ENCODE data around the gene UBD. TPM values are rescaled to one million over a fixed set of nuclear protein-coding genes. Genes with fewer than 3 reads are reported as not detected.

The UBD gene
- total RNA-seq, 1 donor from 2014 or later, result 1.00 TPM

DNA sequence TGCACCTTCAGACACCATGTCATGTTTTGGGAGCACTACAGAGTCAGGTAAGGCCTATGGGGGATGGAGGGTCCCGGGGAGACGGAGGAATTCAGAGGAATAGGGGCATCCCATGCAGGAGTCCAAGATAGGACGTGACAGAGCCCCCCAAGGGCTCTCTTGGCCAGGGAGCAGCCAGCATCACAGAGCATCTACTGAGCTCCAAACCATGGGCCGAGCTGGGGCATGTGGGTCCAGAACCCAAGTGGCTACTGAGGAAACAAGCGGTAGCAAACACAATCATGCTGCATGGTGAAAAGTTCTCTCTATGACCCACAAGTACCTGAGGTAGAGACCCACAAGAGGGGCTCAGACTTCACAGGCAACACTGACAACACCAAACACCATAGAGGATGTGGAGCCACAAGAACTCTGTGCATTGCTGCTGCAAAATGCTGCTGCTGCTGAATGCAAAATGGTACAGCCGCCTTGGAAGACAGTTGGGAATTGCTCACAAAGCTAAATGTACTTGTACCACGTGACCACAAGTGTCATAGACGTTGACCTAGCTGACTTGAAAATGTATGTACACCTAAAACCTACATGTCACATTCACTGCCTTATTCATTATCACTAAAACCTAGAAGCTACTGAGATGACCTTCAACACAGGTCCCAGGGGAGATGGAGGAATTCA, 38.4 kb downstream of the UBD start:
- ATAC-seq, result no peak

- no peak for ATAC-seq
Measured at GRCh38 chr6:29520232-29520631, 39.3 kb downstream of the UBD start.

DNA sequence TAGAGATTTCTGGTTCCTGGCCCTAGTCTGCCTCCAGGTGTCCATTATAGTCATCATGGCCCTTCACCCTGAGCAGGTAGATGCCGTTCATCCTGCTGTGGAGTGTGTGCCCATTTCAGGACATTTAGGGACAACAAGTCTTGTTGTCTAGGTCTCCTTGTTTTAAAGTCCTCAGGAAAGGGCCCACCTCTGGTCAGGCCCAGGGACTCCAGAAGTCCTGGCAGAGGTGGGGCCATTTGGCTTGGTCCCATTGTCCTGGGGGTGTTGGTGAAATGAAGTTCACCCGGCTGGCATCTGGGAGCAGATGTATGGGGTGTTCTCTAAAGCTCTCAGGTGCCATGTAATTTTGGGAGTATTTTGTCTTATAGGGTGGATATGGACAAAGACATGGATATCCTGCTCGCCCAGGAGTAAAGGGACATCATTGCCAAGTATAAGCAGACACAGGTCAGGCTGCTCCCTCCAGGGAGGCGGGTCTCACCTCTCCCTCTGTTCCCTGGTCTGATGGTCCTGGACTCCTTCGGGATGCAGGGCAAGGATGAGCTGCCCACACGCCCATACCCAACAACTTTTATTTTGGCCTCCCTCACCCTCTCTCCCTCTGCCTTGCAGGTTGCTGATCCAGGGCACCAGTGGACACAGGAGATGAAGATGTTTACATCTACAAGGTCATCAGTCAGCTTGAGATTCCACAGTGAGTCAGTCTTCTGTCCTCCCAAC, 40.1 kb downstream of the UBD start:
- no peak for ATAC-seq

- ATAC-seq, result no peak
Measured at GRCh38 chr6:29517728-29518440, 41.6 kb downstream of the UBD start.

- ATAC-seq, result no peak
Measured at GRCh38 chr6:29517245-29517644, 42.3 kb downstream of the UBD start.

GRCh38 chr6:29516108-29516507, 43.4 kb downstream of the UBD start:
- ATAC-seq, result peak; percentile 89

DNA sequence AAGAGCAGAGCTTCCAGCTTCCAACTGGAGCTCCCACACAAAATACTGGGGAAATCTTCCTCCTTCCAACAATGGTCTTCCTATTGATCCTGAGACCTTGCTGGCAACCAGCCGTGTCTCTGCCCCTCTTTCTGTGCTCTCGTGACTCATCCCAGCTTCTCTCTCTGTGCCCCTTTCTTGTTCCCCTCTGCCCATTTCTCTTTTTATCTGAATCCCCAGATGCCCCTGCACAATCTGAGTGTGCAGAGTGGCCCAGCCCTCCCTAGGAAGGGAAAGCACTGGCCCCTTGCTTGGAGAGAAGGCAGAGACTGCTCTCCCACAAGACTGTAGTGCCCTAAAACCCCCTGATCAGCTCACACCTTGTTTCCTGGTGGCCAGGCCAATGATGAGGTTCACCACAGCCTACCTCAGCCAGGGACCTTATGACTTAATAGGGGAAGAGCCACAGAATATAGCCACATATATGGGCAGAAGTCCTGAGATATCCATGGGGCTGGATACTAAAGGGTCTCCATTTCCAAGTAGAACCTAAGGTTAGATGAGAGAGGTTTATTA, 48.7 kb downstream of the UBD start:
- ATAC-seq, result no peak

DNA sequence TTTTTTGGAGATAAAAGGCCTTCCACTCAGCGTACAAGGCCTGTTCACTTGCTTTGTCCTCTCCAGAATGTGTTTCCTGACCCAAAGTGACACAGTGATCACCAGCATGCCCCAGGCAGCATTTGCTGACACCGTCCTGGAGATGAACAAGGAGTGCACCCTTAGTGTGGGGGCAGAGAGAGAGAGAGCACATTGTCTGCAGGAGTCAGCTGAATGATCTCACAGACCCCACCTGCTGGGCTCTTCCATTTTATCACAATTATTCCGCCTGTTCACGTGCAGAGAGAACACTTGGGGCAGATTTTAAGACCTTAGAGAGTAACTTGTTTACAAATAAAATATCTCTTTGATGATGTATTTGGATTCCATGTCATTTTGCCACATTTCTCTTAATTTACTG, 49.3 kb downstream of the UBD start:
- ATAC-seq, result no peak

DNA sequence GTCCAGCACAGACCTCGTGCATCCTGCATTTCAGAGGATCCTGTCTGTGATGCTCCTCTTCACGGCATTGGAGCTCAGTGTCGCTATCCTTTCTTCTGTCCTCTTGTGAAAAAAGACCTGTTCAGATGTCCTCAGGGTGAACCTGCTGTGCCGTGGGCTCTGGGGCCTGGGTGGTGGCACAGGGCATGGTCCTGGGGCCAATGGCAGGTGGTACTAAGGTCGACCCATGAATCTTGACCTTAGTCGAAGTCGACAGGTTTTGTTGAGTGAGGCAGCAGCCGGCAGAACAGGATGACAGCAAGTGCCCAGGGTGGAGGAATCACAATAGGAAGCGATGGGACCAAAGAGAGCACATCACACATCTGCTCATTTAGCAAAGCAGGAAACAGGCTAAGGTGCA, 49.8 kb downstream of the UBD start:
- no peak for ATAC-seq

GRCh38 chr6:29509239-29509638, 50.3 kb downstream of the UBD start:
- ATAC-seq, result no peak

DNA sequence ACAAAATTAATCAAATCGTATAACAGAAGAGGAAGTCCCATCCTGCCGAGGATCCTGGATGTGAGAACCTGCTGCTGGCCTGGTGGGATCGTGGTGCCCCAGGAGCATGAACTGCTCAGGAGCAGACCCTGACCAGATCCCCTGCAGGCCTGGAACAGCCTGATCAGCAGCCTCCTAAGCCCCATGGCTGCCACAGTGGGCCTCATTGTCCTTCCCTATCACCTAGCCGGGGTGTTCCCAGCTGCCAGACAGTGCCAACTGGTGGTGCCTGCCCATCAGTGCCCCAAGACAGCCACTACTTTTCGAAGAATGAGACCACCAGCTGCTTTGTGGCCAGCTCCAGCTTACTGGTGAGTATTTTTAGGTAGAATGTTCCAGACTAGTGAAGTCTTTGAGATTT, 52.2 kb downstream of the UBD start:
- no peak for ATAC-seq

DNA sequence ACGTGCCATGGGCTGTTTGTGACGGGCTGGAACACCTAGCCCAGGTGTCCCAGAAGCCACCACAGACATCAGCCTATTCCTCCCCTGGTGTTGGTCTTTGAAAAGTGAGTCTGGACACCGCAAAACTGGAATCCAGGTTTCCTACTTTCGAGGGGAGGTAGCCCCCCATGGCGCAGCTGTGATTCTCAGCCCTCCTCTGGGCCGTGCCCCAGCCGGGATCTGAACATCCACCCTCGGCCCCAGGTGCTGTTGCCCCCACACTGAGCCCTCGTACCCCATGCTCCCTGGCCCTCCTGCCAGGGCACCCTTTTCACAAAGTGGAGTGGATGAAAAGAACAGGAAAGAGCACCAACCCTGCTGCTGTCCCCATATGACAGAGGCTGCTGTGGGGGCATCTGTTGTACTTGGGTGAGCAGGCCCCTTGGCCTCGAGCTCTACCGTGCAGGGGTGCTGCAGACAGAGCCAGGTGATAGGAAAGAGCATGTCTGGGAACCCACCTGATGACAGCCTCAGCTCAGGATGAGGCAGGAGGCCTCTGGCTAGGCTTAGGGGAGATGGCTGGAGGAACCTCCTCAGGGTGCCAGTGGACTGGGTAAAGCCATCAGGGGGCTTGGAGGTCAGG, 53.0 kb downstream of the UBD start:
- no peak for ATAC-seq

- no peak for ATAC-seq
Measured at GRCh38 chr6:29505808-29506207, 53.7 kb downstream of the UBD start.

Other genes starting within 250 kb of the UBD start
- gene OR5V1, start 190.9 kb downstream of the UBD start, total RNA-seq, result not detected
- gene OR12D3, start 184.4 kb downstream of the UBD start, total RNA-seq, result not detected
- gene OR12D2, start 164.1 kb downstream of the UBD start, total RNA-seq, result not detected
- not detected for gene OR12D1, start 144.8 kb downstream of the UBD start, total RNA-seq
- not detected for gene OR10C1, start 120.4 kb downstream of the UBD start, total RNA-seq
- gene OR11A1, start 102.7 kb downstream of the UBD start, total RNA-seq, result not detected
- not detected for gene OR2H1, start 102.6 kb downstream of the UBD start, total RNA-seq
- gene MAS1L, start 71.8 kb downstream of the UBD start, total RNA-seq, result not detected
- not detected for gene OR2H2, start 25.4 kb upstream of the UBD start, total RNA-seq
- gene GABBR1, start 73.5 kb upstream of the UBD start, total RNA-seq, result 7.7 TPM
- gene MOG, start 97.4 kb upstream of the UBD start, total RNA-seq, result not detected
- 2.1 TPM for gene ZFP57, start 121.4 kb upstream of the UBD start, total RNA-seq
- gene HLA-F, start 163.7 kb upstream of the UBD start, total RNA-seq, result 6.8 TPM